Neural cell (in vitro differentiated cells): ENCODE results near the gene TFF2. TPM values are rescaled to one million over a fixed set of nuclear protein-coding genes. Genes with fewer than 3 reads are reported as not detected.

Experiments
- H2AFZ ChIP-seq: fragments of 200-600, 300-800 bp; sonication (generic), shearing (Covaris generic); 2 replicates; pipeline ENCODE4 v1.6.0; 2014; ENCODE audit warnings: low read depth, mild to moderate bottlenecking, antibody characterized with exemption, low read length, moderate library complexity
- H3F3A ChIP-seq: fragments of 200-600 bp; shearing (Covaris generic); 2 replicates; pipeline ENCODE4 v1.6.1; 2016; ENCODE audit warnings: mild to moderate bottlenecking, moderate library complexity, mixed read lengths, antibody characterized with exemption, low read length; ENCODE audit not compliant: insufficient read depth, poor library complexity, severe bottlenecking
- H3K27ac ChIP-seq: fragments of 200-600, 300-800 bp; sonication (generic), shearing (Covaris generic); 2 replicates; pipeline ENCODE4 v1.5.1; 2014; ENCODE audit warnings: mild to moderate bottlenecking, low read length, moderate library complexity
- H3K27me3 ChIP-seq: fragments of 300-800, 200-600 bp; sonication (generic), shearing (Covaris generic); 2 replicates; pipeline ENCODE4 v1.6.0; 2014; ENCODE audit warnings: mild to moderate bottlenecking, low read depth, low read length, moderate library complexity; ENCODE audit not compliant: insufficient read depth
- H3K36me3 ChIP-seq: fragments of 300-800, 200-600 bp; sonication (generic), shearing (Covaris generic); 2 replicates; pipeline ENCODE4 v1.5.1; 2014; ENCODE audit warnings: mild to moderate bottlenecking, antibody characterized with exemption, low read length, moderate library complexity; ENCODE audit not compliant: insufficient read depth
- H3K4me2 ChIP-seq: fragments of 300-800, 200-600 bp; sonication (generic), shearing (Covaris generic); 2 replicates; pipeline ENCODE4 v1.6.0; 2014; ENCODE audit warnings: mild to moderate bottlenecking, low read length
- H3K4me3 ChIP-seq: fragments of 300-800, 200-600 bp; sonication (generic), shearing (Covaris generic); 2 replicates; pipeline ENCODE4 v1.5.1; 2014; ENCODE audit warnings: mild to moderate bottlenecking, low read length, moderate library complexity
- H3K79me2 ChIP-seq: fragments of 200-600 bp; shearing (Covaris generic); replicated peaks from 2 replicates; pipeline ENCODE4 v1.6.0; 2014; ENCODE audit warnings: mild to moderate bottlenecking, low read length, moderate library complexity; ENCODE audit not compliant: insufficient read depth
- H3K9ac ChIP-seq: fragments of 300-800, 200-600 bp; sonication (generic), shearing (Covaris generic); 2 replicates; pipeline ENCODE4 v1.6.1; 2016; ENCODE audit warnings: mild to moderate bottlenecking, low read length, mixed read lengths
- H3K9me2 ChIP-seq: fragments of 200-600 bp; shearing (Covaris generic); 2 replicates; pipeline ENCODE4 v1.6.1; 2016; ENCODE audit warnings: mild to moderate bottlenecking, low read length, mixed read lengths; ENCODE audit not compliant: insufficient read depth
- H3K9me3 ChIP-seq: fragments of 200-600, 300-800 bp; sonication (generic), shearing (Covaris generic); 2 replicates; pipeline ENCODE4 v1.6.1; 2016; ENCODE audit warnings: mild to moderate bottlenecking, mixed run types, low read length, moderate library complexity, mixed read lengths
- H4K20me1 ChIP-seq: fragments of 200-600 bp; shearing (Covaris generic); 2 replicates; pipeline ENCODE4 v1.6.1; 2016; ENCODE audit warnings: mild to moderate bottlenecking, mixed run types; ENCODE audit not compliant: insufficient read depth
- EP300 ChIP-seq: fragments of 450-650 bp; conservative IDR thresholded peaks from 2 replicates; pipeline ENCODE4 v1.6.1; 2014; ENCODE audit warnings: antibody characterized with exemption, mild to moderate bottlenecking, moderate library complexity; ENCODE audit not compliant: poor library complexity, severe bottlenecking
- EZH2 ChIP-seq: fragments of 200-600, 300-800 bp; shearing (Covaris generic), sonication (generic); IDR thresholded peaks from 2 replicates; pipeline ENCODE4 v1.6.1; 2014; ENCODE audit warnings: antibody characterized with exemption, low read length, borderline replicate concordance, mild to moderate bottlenecking; ENCODE audit not compliant: insufficient read depth, poor library complexity, severe bottlenecking
- MXI1 ChIP-seq: fragments of 450-650 bp; conservative IDR thresholded peaks from 2 replicates; pipeline ENCODE4 v1.6.1; 2014; ENCODE audit warnings: antibody characterized with exemption, mild to moderate bottlenecking; ENCODE audit not compliant: poor library complexity, severe bottlenecking
- POLR2AphosphoS5 ChIP-seq: IDR thresholded peaks from 2 replicates; pipeline ENCODE4 v1.6.1; 2012
- RAD21 ChIP-seq: fragments of 450-650 bp; conservative IDR thresholded peaks from 2 replicates; pipeline ENCODE4 v1.6.1; 2014; ENCODE audit warnings: antibody characterized with exemption, mild to moderate bottlenecking, moderate library complexity
- SMC3 ChIP-seq: fragments of 450-650 bp; conservative IDR thresholded peaks from 2 replicates; pipeline ENCODE4 v1.6.1; 2014; ENCODE audit warnings: antibody characterized with exemption, mild to moderate bottlenecking, moderate library complexity; ENCODE audit not compliant: poor library complexity
- TAF1 ChIP-seq: IDR thresholded peaks from 2 replicates; pipeline ENCODE4 v1.6.1; 2012; ENCODE audit warnings: low read depth
- polyA plus RNA-seq: library from polyadenylated mRNA; depleted of rRNA; stranded (reverse); fragments of >200 nt; gene quantifications from 2 replicates; pipeline ENCODE4 v1.2.3, GENCODE V29; 2014
- TF ChIP-seq, protein P1 (sequence below): IDR thresholded peaks from 2 replicates; pipeline ENCODE4 v1.6.1; 2012; ENCODE audit warnings: borderline replicate concordance
- TF ChIP-seq, protein P2 (sequence below): fragments of 450-650 bp; IDR thresholded peaks from 2 replicates; pipeline ENCODE4 v1.5.1; 2014; ENCODE audit warnings: antibody characterized with exemption, mild to moderate bottlenecking, moderate library complexity; ENCODE audit not compliant: poor library complexity, severe bottlenecking

Gene TFF2
- polyA plus RNA-seq, 1 donor from 2014 or later, result not detected

GRCh38 chr21:42375966-42376337, 25.2 kb upstream of the TFF2 start:
- no peak overlapping the region for H3K9ac ChIP-seq
- no peaks in the 10 kb centered on the region for H3K79me2 ChIP-seq
- no peaks in the 10 kb centered on the region for H3F3A ChIP-seq
- no peak overlapping the region for H2AFZ ChIP-seq
- no peaks in the 10 kb centered on the region for H3K36me3 ChIP-seq
- H3K4me3 ChIP-seq, result no peak overlapping the region
- H4K20me1 ChIP-seq, result no peaks in the 10 kb centered on the region
- H3K27me3 ChIP-seq, result no peaks in the 10 kb centered on the region
- no peak for TF ChIP-seq EP300
- no peak overlapping the region for H3K4me2 ChIP-seq
- no peak overlapping the region for H3K27ac ChIP-seq
- H3K9me3 ChIP-seq, result no peaks in the 10 kb centered on the region
- no peaks in the 10 kb centered on the region for H3K9me2 ChIP-seq

DNA sequence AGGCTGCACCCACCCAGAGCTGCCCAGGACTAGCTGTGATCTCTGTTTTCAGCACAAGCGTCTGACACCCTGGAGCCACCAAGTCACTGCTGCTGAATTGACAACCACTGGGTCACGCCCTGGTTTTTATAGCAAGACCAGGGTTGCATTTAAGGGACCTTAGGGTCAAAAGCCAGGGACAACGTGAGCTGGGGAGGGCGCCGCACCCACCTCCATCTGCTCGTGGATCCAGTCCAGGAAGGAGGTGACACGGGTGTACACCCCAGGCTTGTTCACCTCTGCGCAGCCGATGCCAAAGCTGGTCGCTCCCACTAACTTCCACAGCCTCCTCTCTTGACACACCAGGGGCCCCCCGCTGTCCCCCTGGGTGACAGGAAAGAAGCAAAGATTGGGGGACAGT, 24.7 kb upstream of the TFF2 start:
- H3K27me3 ChIP-seq, result no peaks in the 10 kb centered on the region
- TF ChIP-seq, protein P1, sequence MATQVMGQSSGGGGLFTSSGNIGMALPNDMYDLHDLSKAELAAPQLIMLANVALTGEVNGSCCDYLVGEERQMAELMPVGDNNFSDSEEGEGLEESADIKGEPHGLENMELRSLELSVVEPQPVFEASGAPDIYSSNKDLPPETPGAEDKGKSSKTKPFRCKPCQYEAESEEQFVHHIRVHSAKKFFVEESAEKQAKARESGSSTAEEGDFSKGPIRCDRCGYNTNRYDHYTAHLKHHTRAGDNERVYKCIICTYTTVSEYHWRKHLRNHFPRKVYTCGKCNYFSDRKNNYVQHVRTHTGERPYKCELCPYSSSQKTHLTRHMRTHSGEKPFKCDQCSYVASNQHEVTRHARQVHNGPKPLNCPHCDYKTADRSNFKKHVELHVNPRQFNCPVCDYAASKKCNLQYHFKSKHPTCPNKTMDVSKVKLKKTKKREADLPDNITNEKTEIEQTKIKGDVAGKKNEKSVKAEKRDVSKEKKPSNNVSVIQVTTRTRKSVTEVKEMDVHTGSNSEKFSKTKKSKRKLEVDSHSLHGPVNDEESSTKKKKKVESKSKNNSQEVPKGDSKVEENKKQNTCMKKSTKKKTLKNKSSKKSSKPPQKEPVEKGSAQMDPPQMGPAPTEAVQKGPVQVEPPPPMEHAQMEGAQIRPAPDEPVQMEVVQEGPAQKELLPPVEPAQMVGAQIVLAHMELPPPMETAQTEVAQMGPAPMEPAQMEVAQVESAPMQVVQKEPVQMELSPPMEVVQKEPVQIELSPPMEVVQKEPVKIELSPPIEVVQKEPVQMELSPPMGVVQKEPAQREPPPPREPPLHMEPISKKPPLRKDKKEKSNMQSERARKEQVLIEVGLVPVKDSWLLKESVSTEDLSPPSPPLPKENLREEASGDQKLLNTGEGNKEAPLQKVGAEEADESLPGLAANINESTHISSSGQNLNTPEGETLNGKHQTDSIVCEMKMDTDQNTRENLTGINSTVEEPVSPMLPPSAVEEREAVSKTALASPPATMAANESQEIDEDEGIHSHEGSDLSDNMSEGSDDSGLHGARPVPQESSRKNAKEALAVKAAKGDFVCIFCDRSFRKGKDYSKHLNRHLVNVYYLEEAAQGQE, result no peak
- TF ChIP-seq, protein P2, sequence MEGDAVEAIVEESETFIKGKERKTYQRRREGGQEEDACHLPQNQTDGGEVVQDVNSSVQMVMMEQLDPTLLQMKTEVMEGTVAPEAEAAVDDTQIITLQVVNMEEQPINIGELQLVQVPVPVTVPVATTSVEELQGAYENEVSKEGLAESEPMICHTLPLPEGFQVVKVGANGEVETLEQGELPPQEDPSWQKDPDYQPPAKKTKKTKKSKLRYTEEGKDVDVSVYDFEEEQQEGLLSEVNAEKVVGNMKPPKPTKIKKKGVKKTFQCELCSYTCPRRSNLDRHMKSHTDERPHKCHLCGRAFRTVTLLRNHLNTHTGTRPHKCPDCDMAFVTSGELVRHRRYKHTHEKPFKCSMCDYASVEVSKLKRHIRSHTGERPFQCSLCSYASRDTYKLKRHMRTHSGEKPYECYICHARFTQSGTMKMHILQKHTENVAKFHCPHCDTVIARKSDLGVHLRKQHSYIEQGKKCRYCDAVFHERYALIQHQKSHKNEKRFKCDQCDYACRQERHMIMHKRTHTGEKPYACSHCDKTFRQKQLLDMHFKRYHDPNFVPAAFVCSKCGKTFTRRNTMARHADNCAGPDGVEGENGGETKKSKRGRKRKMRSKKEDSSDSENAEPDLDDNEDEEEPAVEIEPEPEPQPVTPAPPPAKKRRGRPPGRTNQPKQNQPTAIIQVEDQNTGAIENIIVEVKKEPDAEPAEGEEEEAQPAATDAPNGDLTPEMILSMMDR, result no peak
- TF ChIP-seq SMC3 (no peak), TAF1 (no peak), EZH2 (no peak), POLR2AphosphoS5 (no peak)
- no peaks in the 10 kb centered on the region for H3K36me3 ChIP-seq
- H3K9me2 ChIP-seq, result no peaks in the 10 kb centered on the region
- H3F3A ChIP-seq, result no peaks in the 10 kb centered on the region
- H3K4me3 ChIP-seq, result no peak overlapping the region
- H2AFZ ChIP-seq, result no peak overlapping the region
- H3K4me2 ChIP-seq, result no peak overlapping the region
- H3K9me3 ChIP-seq, result no peaks in the 10 kb centered on the region
- H4K20me1 ChIP-seq, result no peaks in the 10 kb centered on the region
- no peaks in the 10 kb centered on the region for H3K79me2 ChIP-seq
- no peak overlapping the region for H3K9ac ChIP-seq
- H3K27ac ChIP-seq, result no peak overlapping the region

GRCh38 chr21:42374864-42375499, 24.2 kb upstream of the TFF2 start:
- Histone ChIP-seq H3K36me3 (no peaks in the 10 kb centered on the region), H3K27me3 (no peaks in the 10 kb centered on the region), H3K4me2 (no peak overlapping the region), H3K9me3 (no peaks in the 10 kb centered on the region), H2AFZ (no peak overlapping the region), H3F3A (no peaks in the 10 kb centered on the region), H4K20me1 (no peaks in the 10 kb centered on the region), H3K4me3 (no peak overlapping the region), H3K9ac (no peak overlapping the region), H3K9me2 (no peaks in the 10 kb centered on the region), H3K27ac (no peak overlapping the region), H3K79me2 (no peaks in the 10 kb centered on the region)
- TF ChIP-seq MXI1 (no peak), TAF1 (no peak), EP300 (no peak), EZH2 (no peak), POLR2AphosphoS5 (no peak), SMC3 (no peak), RAD21 (no peak)
- TF ChIP-seq, protein P1, result no peak
- TF ChIP-seq, protein P2, result no peak
